Trophoblast cell (in vitro differentiated cells and primary cell): ENCODE results near the gene CXCL3.

Experiments used
- DNase-seq, 2 donors: peaks; one replicate each; pipeline ENCODE4 v3.0.0-alpha.2; 2016
- H2AFZ ChIP-seq: 2 replicates; pipeline ENCODE4 v1.6.1; 2013; ENCODE audit warnings: low read length, moderate library complexity, mild to moderate bottlenecking; ENCODE audit not compliant: insufficient read depth, poor library complexity
- H2AK5ac ChIP-seq: 2 replicates; pipeline ENCODE4 v1.6.1; 2013; ENCODE audit warnings: mild to moderate bottlenecking, low read length
- H2BK120ac ChIP-seq: 2 replicates; pipeline ENCODE4 v1.6.1; 2013; ENCODE audit warnings: low read length, mild to moderate bottlenecking, moderate library complexity; ENCODE audit not compliant: insufficient read depth, poor library complexity
- H2BK12ac ChIP-seq: 2 replicates; pipeline ENCODE4 v1.6.1; 2013; ENCODE audit warnings: mild to moderate bottlenecking, low read length, moderate library complexity
- H2BK5ac ChIP-seq: 2 replicates; pipeline ENCODE4 v1.6.1; 2013; ENCODE audit warnings: low read length, low read depth, moderate library complexity, mild to moderate bottlenecking; ENCODE audit not compliant: poor library complexity
- H3K14ac ChIP-seq: 2 replicates; pipeline ENCODE4 v1.6.1; 2013; ENCODE audit warnings: mild to moderate bottlenecking, low read length
- H3K18ac ChIP-seq: 2 replicates; pipeline ENCODE4 v1.6.1; 2013; ENCODE audit warnings: mild to moderate bottlenecking, low read length
- H3K23ac ChIP-seq: 2 replicates; pipeline ENCODE4 v1.6.1; 2013; ENCODE audit warnings: low read length
- H3K27ac ChIP-seq: 2 replicates; pipeline ENCODE4 v1.5.1; 2013; ENCODE audit warnings: low read depth, mild to moderate bottlenecking, inconsistent platforms, low read length, moderate library complexity
- H3K27me3 ChIP-seq: 2 replicates; pipeline ENCODE4 v1.6.1; 2013; ENCODE audit warnings: inconsistent platforms, mild to moderate bottlenecking, low read length, moderate library complexity; ENCODE audit not compliant: insufficient read depth
- H3K36me3 ChIP-seq, 2 experiments: 1 replicate in 1 of 2; 2 replicates in 1 of 2; pipeline ENCODE4 v1.6.1; 2013; ENCODE audit warnings: low read length in 2 of 2, mild to moderate bottlenecking in 2 of 2, moderate library complexity in 1 of 2; ENCODE audit not compliant: insufficient read depth in 2 of 2, control insufficient read depth in 1 of 2
- H3K4ac ChIP-seq: 2 replicates; pipeline ENCODE4 v1.6.1; 2013; ENCODE audit warnings: low read depth, mild to moderate bottlenecking, low read length, moderate library complexity
- H3K4me1 ChIP-seq, 2 experiments: 1 replicate in 1 of 2; 2 replicates in 1 of 2; pipeline ENCODE4 v1.6.1; 2013; ENCODE audit warnings: low read length in 2 of 2, mild to moderate bottlenecking in 2 of 2, moderate library complexity in 1 of 2; ENCODE audit not compliant: insufficient read depth in 2 of 2, control insufficient read depth in 1 of 2
- H3K4me2 ChIP-seq: 2 replicates; pipeline ENCODE4 v1.6.1; 2013; ENCODE audit warnings: inconsistent platforms, mild to moderate bottlenecking, low read length, moderate library complexity
- H3K4me3 ChIP-seq: 2 replicates; pipeline ENCODE4 v1.5.1; 2013; ENCODE audit warnings: mild to moderate bottlenecking, low read depth, low read length, inconsistent platforms
- H3K79me1 ChIP-seq: one replicate; pipeline ENCODE4 v1.6.1; 2013; ENCODE audit warnings: low read length
- H3K79me2 ChIP-seq: 2 replicates; pipeline ENCODE4 v1.6.1; 2013; ENCODE audit warnings: low read length, mild to moderate bottlenecking; ENCODE audit not compliant: control insufficient read depth, insufficient read depth, poor library complexity
- H3K9ac ChIP-seq: 2 replicates; pipeline ENCODE4 v1.6.1; 2013; ENCODE audit warnings: mild to moderate bottlenecking, low read length
- H3K9me3 ChIP-seq: 2 replicates; pipeline ENCODE4 v1.6.1; 2013; ENCODE audit warnings: low read depth, mild to moderate bottlenecking, control low read depth, inconsistent platforms, low read length; ENCODE audit not compliant: insufficient read depth
- H4K12ac ChIP-seq: 2 replicates; pipeline ENCODE4 v1.6.1; 2013; ENCODE audit warnings: low read depth, mild to moderate bottlenecking, low read length, moderate library complexity
- H4K8ac ChIP-seq: 2 replicates; pipeline ENCODE4 v1.6.1; 2013; ENCODE audit warnings: low read depth, mild to moderate bottlenecking, low read length, moderate library complexity
- H4K91ac ChIP-seq: one replicate; pipeline ENCODE4 v1.6.1; 2013; ENCODE audit warnings: low read depth, mild to moderate bottlenecking, low read length, moderate library complexity
- WGBS: extraction: QIAGEN DNeasy Blood & Tissue Kit; methylation state at CpG from one replicate; pipeline ENCODE4 v1.1.7; 2013; ENCODE audit warnings: missing lambda C conversion rate; ENCODE audit not compliant: insufficient read length, insufficient coverage; ENCODE audit errors: extremely low coverage; 5-methylcytosine and 5-hydroxymethylcytosine counted together

The CXCL3 gene

DNA sequence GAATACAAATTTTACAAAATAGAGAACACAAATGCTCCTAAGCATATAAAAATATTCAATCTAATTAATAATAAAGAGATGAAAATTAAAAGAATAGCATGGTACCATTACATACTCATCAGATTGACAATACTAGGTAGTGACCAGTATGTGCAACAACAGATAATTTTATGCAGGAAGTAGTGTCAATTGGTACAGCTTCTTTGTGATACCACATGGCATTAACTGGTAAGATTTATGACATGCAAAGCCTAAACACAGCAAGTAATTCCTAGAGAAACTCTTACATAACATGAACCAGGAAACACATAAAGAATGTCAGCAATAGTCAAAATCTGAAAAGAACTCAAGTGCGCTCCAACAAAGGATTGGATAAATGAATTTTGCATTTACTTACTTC lies 34.2 kb upstream of the CXCL3 start:
- no peaks in the 10 kb centered on the region for H3K79me1 ChIP-seq
- no peak overlapping the region for H2BK12ac ChIP-seq
- H2AK5ac ChIP-seq = no peak overlapping the region
- H3K23ac ChIP-seq = no peak overlapping the region
- no peak overlapping the region for H3K27ac ChIP-seq
- H3K27me3 ChIP-seq = no peaks in the 10 kb centered on the region
- no peak overlapping the region for H2BK5ac ChIP-seq
- H3K79me2 ChIP-seq = no peaks in the 10 kb centered on the region
- H2BK120ac ChIP-seq = no peak overlapping the region
- H3K4me2 ChIP-seq = no peak overlapping the region
- H3K9ac ChIP-seq = no peak overlapping the region
- no peak overlapping the region for H4K91ac ChIP-seq
- no peak overlapping the region for H3K4me3 ChIP-seq
- no peak overlapping the region for H2AFZ ChIP-seq
- no peak for DNase-seq
- H3K4me1 ChIP-seq = no peaks in the 10 kb centered on the region
- no CpG with 5 or more reads among the region's 1 CpG for WGBS
- no peaks in the 10 kb centered on the region for H3K9me3 ChIP-seq
- H4K8ac ChIP-seq = no peak overlapping the region
- no peak overlapping the region for H3K14ac ChIP-seq
- no peaks in the 10 kb centered on the region for H3K36me3 ChIP-seq
- H3K18ac ChIP-seq = no peak overlapping the region
- H3K4ac ChIP-seq = no peak overlapping the region
- no peak overlapping the region for H4K12ac ChIP-seq

GRCh38 chr4:74067586-74067985 lies 29.1 kb upstream of the CXCL3 start:
- H3K18ac ChIP-seq = no peak overlapping the region
- no peak for DNase-seq
- H4K8ac ChIP-seq = no peak overlapping the region
- no peak overlapping the region for H3K27ac ChIP-seq
- no peaks in the 10 kb centered on the region for H3K79me2 ChIP-seq
- H3K23ac ChIP-seq = no peak overlapping the region
- no peak overlapping the region for H3K4ac ChIP-seq
- H4K12ac ChIP-seq = no peak overlapping the region
- no peak overlapping the region for H3K9ac ChIP-seq
- H3K4me2 ChIP-seq = no peak overlapping the region
- H4K91ac ChIP-seq = no peak overlapping the region
- H3K9me3 ChIP-seq = no peaks in the 10 kb centered on the region
- H2AFZ ChIP-seq = no peak overlapping the region
- H3K14ac ChIP-seq = no peak overlapping the region
- H3K36me3 ChIP-seq = no peaks in the 10 kb centered on the region
- no peaks in the 10 kb centered on the region for H3K79me1 ChIP-seq
- no peaks in the 10 kb centered on the region for H3K4me1 ChIP-seq
- no peak overlapping the region for H2BK12ac ChIP-seq
- no peak overlapping the region for H2AK5ac ChIP-seq
- no peaks in the 10 kb centered on the region for H3K27me3 ChIP-seq
- no peak overlapping the region for H2BK5ac ChIP-seq
- no peak overlapping the region for H3K4me3 ChIP-seq
- H2BK120ac ChIP-seq = no peak overlapping the region

- H2BK12ac ChIP-seq = no peak overlapping the region
- no peak overlapping the region for H4K12ac ChIP-seq
- no peak overlapping the region for H3K4me2 ChIP-seq
- no peaks in the 10 kb centered on the region for H3K36me3 ChIP-seq
- no peak overlapping the region for H2AFZ ChIP-seq
- H3K27me3 ChIP-seq = no peaks in the 10 kb centered on the region
- no peak overlapping the region for H3K4ac ChIP-seq
- no peak overlapping the region for H3K23ac ChIP-seq
- no peak overlapping the region for H2AK5ac ChIP-seq
- H3K14ac ChIP-seq = no peak overlapping the region
- no peaks in the 10 kb centered on the region for H3K79me2 ChIP-seq
- H2BK120ac ChIP-seq = no peak overlapping the region
- H3K4me1 ChIP-seq = no peaks in the 10 kb centered on the region
- no CpG with 5 or more reads among the region's 2 CpGs for WGBS
- H3K27ac ChIP-seq = no peak overlapping the region
- no peak overlapping the region for H4K8ac ChIP-seq
- no peaks in the 10 kb centered on the region for H3K9me3 ChIP-seq
- no peak overlapping the region for H3K9ac ChIP-seq
- H3K79me1 ChIP-seq = no peaks in the 10 kb centered on the region
- H3K18ac ChIP-seq = no peak overlapping the region
- DNase-seq = no peak
- H2BK5ac ChIP-seq = no peak overlapping the region
- no peak overlapping the region for H3K4me3 ChIP-seq
- H4K91ac ChIP-seq = no peak overlapping the region
These were observed 27.7 kb upstream of the CXCL3 start for GRCh38 chr4:74066232-74066631.

DNA sequence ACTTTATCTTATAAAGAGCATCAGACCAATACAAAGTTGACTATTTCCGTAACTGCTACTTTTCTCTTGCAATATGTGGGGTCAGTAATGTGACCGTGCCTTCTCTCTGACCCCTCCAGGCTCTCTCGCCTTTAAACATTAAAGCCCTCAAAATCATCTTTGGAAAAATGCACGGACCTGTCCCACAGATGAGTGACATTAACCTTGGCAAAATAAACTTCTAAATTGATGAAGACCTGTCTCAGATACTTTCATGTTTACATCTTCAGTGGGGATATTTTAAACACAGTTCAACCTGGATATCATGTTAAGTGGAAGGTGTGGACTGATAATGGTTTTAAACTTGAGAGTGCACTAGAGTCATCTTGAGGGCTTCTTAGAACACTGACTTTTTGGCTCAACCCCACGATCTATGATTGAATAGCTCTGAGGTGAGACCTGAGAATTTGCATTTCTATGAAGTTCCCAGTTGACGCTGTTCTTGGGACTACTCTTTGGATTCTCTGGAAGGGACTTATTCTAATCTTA lies 26.7 kb upstream of the CXCL3 start:
- no peak for DNase-seq
- H3K4me1 ChIP-seq = no peaks in the 10 kb centered on the region
- H3K4ac ChIP-seq = no peak overlapping the region
- H3K9ac ChIP-seq = no peak overlapping the region
- no peak overlapping the region for H3K4me2 ChIP-seq
- H3K4me3 ChIP-seq = no peak overlapping the region
- H2BK12ac ChIP-seq = no peak overlapping the region
- no peak overlapping the region for H2AFZ ChIP-seq
- H3K79me2 ChIP-seq = no peaks in the 10 kb centered on the region
- H3K36me3 ChIP-seq = no peaks in the 10 kb centered on the region
- H2BK120ac ChIP-seq = no peak overlapping the region
- no peak overlapping the region for H3K14ac ChIP-seq
- H3K27me3 ChIP-seq = no peaks in the 10 kb centered on the region
- no peaks in the 10 kb centered on the region for H3K9me3 ChIP-seq
- no peak overlapping the region for H4K8ac ChIP-seq
- no peak overlapping the region for H2AK5ac ChIP-seq
- H3K18ac ChIP-seq = no peak overlapping the region
- H3K79me1 ChIP-seq = no peaks in the 10 kb centered on the region
- H4K12ac ChIP-seq = no peak overlapping the region
- WGBS = no CpG with 5 or more reads among the region's 6 CpGs
- no peak overlapping the region for H4K91ac ChIP-seq
- H2BK5ac ChIP-seq = no peak overlapping the region
- H3K23ac ChIP-seq = no peak overlapping the region
- no peak overlapping the region for H3K27ac ChIP-seq
